ENCODE data around the gene CPT1A. TPM values are rescaled to one million over a fixed set of nuclear protein-coding genes. Genes with fewer than 3 reads are reported as not detected.
A peak's percentile ranks its signal among the peaks of the same experiment; 100 is the strongest.

Gene CPT1A
- total RNA-seq, 2 donors from 2014 or later: 26.7 to 32.3 TPM

GRCh38 chr11:68780829-68781228 is 60.9 kb downstream of the CPT1A start:
- peaks cover 0 to 4% of the 10 kb centered on the region in 2 donors for H3K4me1 Mint-ChIP-seq (ENCODE audit: low read depth in 2 of 2)
- peak in 1 of 2 donors; percentile 37 for ATAC-seq
- H3K36me3 Mint-ChIP-seq: peaks cover 5% of the 10 kb centered on the region

DNA sequence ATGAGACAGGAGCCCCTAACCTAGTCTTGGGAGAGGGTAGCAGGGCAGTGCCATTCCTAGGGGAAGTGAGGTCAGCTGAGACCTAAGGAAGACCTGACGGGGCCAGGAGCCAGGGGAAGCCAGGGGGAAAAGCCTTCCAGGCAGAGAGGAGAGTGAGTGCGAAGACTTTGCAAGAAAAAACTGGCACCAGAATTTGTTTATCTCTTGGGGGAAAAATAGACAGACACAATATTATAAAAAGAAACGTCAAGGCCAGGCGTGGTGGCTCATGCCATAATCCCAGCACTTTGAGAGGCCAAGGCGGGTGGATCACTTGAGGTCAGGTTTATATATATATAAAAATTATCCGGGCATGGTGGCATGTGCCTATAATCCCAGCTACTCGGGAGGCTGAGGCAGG is 63.5 kb downstream of the CPT1A start:
- no peaks in the 10 kb centered on the region for H3K27me3 Mint-ChIP-seq
- no peak overlapping the region for H3K4me3 Mint-ChIP-seq
- H3K9me3 Mint-ChIP-seq: no peaks in the 10 kb centered on the region
- no peak for ATAC-seq
- peaks cover 5% of the 10 kb centered on the region for H3K36me3 Mint-ChIP-seq
- no peak overlapping the region for H3K27ac Mint-ChIP-seq
- H3K4me1 Mint-ChIP-seq (ENCODE audit: low read depth in 2 of 2): peaks cover 0 to 4% of the 10 kb centered on the region in 2 donors
- no peak for DNase-seq (ENCODE audit: low spot score)

More at GRCh38 chr11:68780829-68781228, 60.9 kb downstream of the CPT1A start:
- no peak overlapping the region for H3K27ac Mint-ChIP-seq
- no peak overlapping the region for H3K4me3 Mint-ChIP-seq
- no peak for DNase-seq (ENCODE audit: low spot score)
- no peaks in the 10 kb centered on the region for H3K9me3 Mint-ChIP-seq
- no peaks in the 10 kb centered on the region for H3K27me3 Mint-ChIP-seq

DNA sequence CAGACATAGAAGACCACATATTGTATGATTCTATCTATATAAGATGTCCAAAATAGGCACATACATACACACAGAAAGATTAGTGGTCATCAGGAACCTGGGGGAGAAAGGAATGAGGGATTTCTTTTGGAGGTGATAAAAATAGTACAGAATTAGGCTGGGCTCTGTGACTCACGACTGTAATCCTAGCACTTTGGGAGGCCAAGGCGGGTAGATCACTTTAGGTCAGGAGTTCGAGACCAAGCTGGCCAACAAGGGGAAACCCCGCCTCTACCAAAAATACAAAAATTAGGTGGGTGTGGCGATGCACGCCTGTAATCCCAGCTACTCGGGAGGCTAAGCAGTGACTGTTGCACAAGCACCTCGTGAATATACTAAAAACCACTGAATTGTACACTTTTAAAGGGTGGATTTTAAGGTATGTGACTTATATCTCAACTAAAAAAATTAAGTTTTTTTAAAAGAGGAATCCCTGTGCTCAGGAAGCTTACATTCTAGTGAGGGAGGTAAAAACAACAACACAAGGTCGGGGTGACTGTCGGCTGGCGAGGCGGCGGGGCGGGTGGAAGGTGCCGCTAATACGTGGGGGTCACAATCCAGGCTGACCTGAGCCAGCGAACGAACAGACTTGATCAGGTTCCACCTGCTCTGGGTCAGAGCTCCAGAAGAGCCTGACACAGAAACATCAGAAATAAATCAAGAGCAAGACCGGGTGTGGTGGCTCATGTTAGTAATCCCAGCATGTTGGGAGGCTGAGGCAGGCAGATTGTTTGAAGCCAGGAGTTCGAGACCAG is 65.1 kb downstream of the CPT1A start:
- Mint-ChIP-seq H3K27me3 (no peaks in the 10 kb centered on the region), H3K4me1 (ENCODE audit: low read depth in 2 of 2) (peaks cover 0 to 4% of the 10 kb centered on the region in 2 donors), H3K9me3 (no peaks in the 10 kb centered on the region), H3K36me3 (peaks cover 5% of the 10 kb centered on the region), H3K4me3 (no peak overlapping the region), H3K27ac (no peak overlapping the region)
- ATAC-seq: no peak
- DNase-seq (ENCODE audit: low spot score): no peak

- no peak for ATAC-seq
- peak overlapping the region in 1 of 2 donors; percentile 23 for H3K27ac Mint-ChIP-seq
- H3K4me3 Mint-ChIP-seq: no peak overlapping the region
- no peaks in the 10 kb centered on the region for H3K9me3 Mint-ChIP-seq
- DNase-seq (ENCODE audit: low spot score): no peak
- peaks cover 0 to 4% of the 10 kb centered on the region in 2 donors for H3K4me1 Mint-ChIP-seq (ENCODE audit: low read depth in 2 of 2)
- no peaks in the 10 kb centered on the region for H3K27me3 Mint-ChIP-seq
- peaks cover 5% of the 10 kb centered on the region for H3K36me3 Mint-ChIP-seq
These were observed 65.7 kb downstream of the CPT1A start for GRCh38 chr11:68775951-68776388.

GRCh38 chr11:68774194-68774585 is 67.5 kb downstream of the CPT1A start:
- no peak overlapping the region for H3K27ac Mint-ChIP-seq
- no peaks in the 10 kb centered on the region for H3K27me3 Mint-ChIP-seq
- H3K36me3 Mint-ChIP-seq: peaks cover 11% of the 10 kb centered on the region

GRCh38 chr11:68773521-68774193 is 68.1 kb downstream of the CPT1A start:
- Mint-ChIP-seq H3K4me1 (ENCODE audit: low read depth in 2 of 2) (no peaks in the 10 kb centered on the region), H3K27ac (no peak overlapping the region), H3K9me3 (no peaks in the 10 kb centered on the region), H3K36me3 (peaks cover 11% of the 10 kb centered on the region), H3K27me3 (no peaks in the 10 kb centered on the region), H3K4me3 (no peak overlapping the region)
- ATAC-seq: no peak
- no peak for DNase-seq (ENCODE audit: low spot score)

More at GRCh38 chr11:68774194-68774585, 67.5 kb downstream of the CPT1A start:
- Mint-ChIP-seq H3K4me3 (no peak overlapping the region), H3K9me3 (no peaks in the 10 kb centered on the region), H3K4me1 (ENCODE audit: low read depth in 2 of 2) (no peaks in the 10 kb centered on the region)
- no peak for DNase-seq (ENCODE audit: low spot score)
- no peak for ATAC-seq

- H3K27me3 Mint-ChIP-seq: no peaks in the 10 kb centered on the region
- H3K4me1 Mint-ChIP-seq (ENCODE audit: low read depth in 2 of 2): no peaks in the 10 kb centered on the region
- H3K36me3 Mint-ChIP-seq: peaks cover 8% of the 10 kb centered on the region
- DNase-seq (ENCODE audit: low spot score) (no peak), ATAC-seq (no peak)
- H3K4me3 Mint-ChIP-seq: no peak overlapping the region
- no peaks in the 10 kb centered on the region for H3K9me3 Mint-ChIP-seq
- no peak overlapping the region for H3K27ac Mint-ChIP-seq
These were observed 68.8 kb downstream of the CPT1A start for GRCh38 chr11:68772936-68773335.

- Mint-ChIP-seq H3K27ac (no peak overlapping the region), H3K4me1 (ENCODE audit: low read depth in 2 of 2) (no peaks in the 10 kb centered on the region), H3K9me3 (no peaks in the 10 kb centered on the region), H3K36me3 (peaks cover 6% of the 10 kb centered on the region), H3K27me3 (no peaks in the 10 kb centered on the region), H3K4me3 (no peak overlapping the region)
- DNase-seq (ENCODE audit: low spot score) (no peak), ATAC-seq (no peak)
These were observed 70.9 kb downstream of the CPT1A start for GRCh38 chr11:68770781-68771180.

- Mint-ChIP-seq H3K9me3 (no peaks in the 10 kb centered on the region), H3K4me1 (ENCODE audit: low read depth in 2 of 2) (peaks cover 0 to 3% of the 10 kb centered on the region in 2 donors), H3K27ac (no peak overlapping the region), H3K4me3 (no peak overlapping the region), H3K27me3 (no peaks in the 10 kb centered on the region), H3K36me3 (peaks cover 6% of the 10 kb centered on the region)
- ATAC-seq (no peak), DNase-seq (ENCODE audit: low spot score) (no peak)
These were observed 74.0 kb downstream of the CPT1A start for GRCh38 chr11:68767672-68768071.

- H3K4me1 Mint-ChIP-seq (ENCODE audit: low read depth in 2 of 2): peaks cover 0 to 6% of the 10 kb centered on the region in 2 donors
- H3K4me3 Mint-ChIP-seq: no peak overlapping the region
- H3K9me3 Mint-ChIP-seq: no peaks in the 10 kb centered on the region
- DNase-seq (ENCODE audit: low spot score): no peak
- no peak overlapping the region for H3K27ac Mint-ChIP-seq
- ATAC-seq: no peak
- no peaks in the 10 kb centered on the region for H3K27me3 Mint-ChIP-seq
- H3K36me3 Mint-ChIP-seq: peaks cover 6% of the 10 kb centered on the region
These were observed 74.9 kb downstream of the CPT1A start for GRCh38 chr11:68766786-68767185.

DNA sequence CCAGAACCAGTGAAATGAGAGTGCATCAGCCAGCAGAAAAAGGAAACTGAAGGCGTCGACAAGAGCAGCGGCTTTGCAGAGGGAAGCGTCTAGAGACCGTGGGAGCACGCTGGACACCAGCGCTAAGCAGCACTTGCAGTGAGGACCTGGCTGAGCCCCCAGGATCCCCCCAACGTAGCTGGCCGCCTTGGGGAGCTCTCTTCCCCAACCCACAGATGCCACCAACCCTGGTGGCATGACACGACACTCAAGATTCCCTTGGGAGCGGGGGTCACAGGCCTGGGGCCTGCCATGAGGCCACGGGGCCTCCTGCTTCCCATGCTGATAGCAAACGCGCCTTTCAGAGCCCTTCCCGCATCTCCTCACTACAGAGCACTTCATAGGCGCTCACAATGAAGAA is 77.0 kb downstream of the CPT1A start:
- H3K36me3 Mint-ChIP-seq: peaks cover 4% of the 10 kb centered on the region
- peaks cover 0 to 6% of the 10 kb centered on the region in 2 donors for H3K4me1 Mint-ChIP-seq (ENCODE audit: low read depth in 2 of 2)
- DNase-seq (ENCODE audit: low spot score) (no peak), ATAC-seq (no peak)
- no peak overlapping the region for H3K4me3 Mint-ChIP-seq
- H3K27ac Mint-ChIP-seq: no peak overlapping the region
- H3K27me3 Mint-ChIP-seq: no peaks in the 10 kb centered on the region
- H3K9me3 Mint-ChIP-seq: no peaks in the 10 kb centered on the region

GRCh38 chr11:68763926-68764657 is 77.6 kb downstream of the CPT1A start:
- H3K27ac Mint-ChIP-seq: peak overlapping the region in 1 of 2 donors; percentile 43

GRCh38 chr11:68763181-68763721 is 78.5 kb downstream of the CPT1A start:
- H3K4me3 Mint-ChIP-seq: no peak overlapping the region
- H3K36me3 Mint-ChIP-seq: peaks cover 4% of the 10 kb centered on the region
- DNase-seq (ENCODE audit: low spot score) (no peak), ATAC-seq (no peak)
- no peaks in the 10 kb centered on the region for H3K27me3 Mint-ChIP-seq
- H3K4me1 Mint-ChIP-seq (ENCODE audit: low read depth in 2 of 2): peaks cover 0 to 6% of the 10 kb centered on the region in 2 donors
- H3K9me3 Mint-ChIP-seq: no peaks in the 10 kb centered on the region
- H3K27ac Mint-ChIP-seq: peak overlapping the region in 1 of 2 donors; percentile 43

More at GRCh38 chr11:68763926-68764657, 77.6 kb downstream of the CPT1A start:
- Mint-ChIP-seq H3K27me3 (no peaks in the 10 kb centered on the region), H3K9me3 (no peaks in the 10 kb centered on the region), H3K4me1 (ENCODE audit: low read depth in 2 of 2) (peaks cover 0 to 6% of the 10 kb centered on the region in 2 donors), H3K36me3 (peaks cover 4% of the 10 kb centered on the region), H3K4me3 (no peak overlapping the region)
- peak; percentile 28 to 31 for ATAC-seq
- DNase-seq (ENCODE audit: low spot score): no peak
